T-helper 17 cell (primary cell): ENCODE results near the gene DHX40. TPM values are rescaled to one million over a fixed set of nuclear protein-coding genes. Genes with fewer than 3 reads are reported as not detected.

Source experiments
- ATAC-seq: fragments of 150-1000 bp; cut with Tn5 transposase; 2 replicates; pipeline ENCODE4 v1.10.0; 2021; ENCODE audit warnings: mild to moderate bottlenecking, moderate library complexity
- DNase-seq, 3 donors: peaks; one replicate each; pipeline versions ENCODE4 v3.0.0 to v3.0.0-alpha.2; 2020 to 2021
- H3K9me3 ChIP-seq: one replicate; pipeline ENCODE4 v1.7.0; 2013; ENCODE audit warnings: low read length, mild to moderate bottlenecking; ENCODE audit not compliant: control insufficient read depth, poor library complexity, severe bottlenecking
- H3K27ac Mint-ChIP-seq: one replicate; pipeline ENCODE4 v1.8.0; 2022; ENCODE audit warnings: mild to moderate bottlenecking, moderate library complexity, mixed read lengths
- H3K27me3 Mint-ChIP-seq: one replicate; pipeline ENCODE4 v1.8.0; 2022; ENCODE audit warnings: mixed read lengths
- H3K36me3 Mint-ChIP-seq: one replicate; pipeline ENCODE4 v1.8.0; 2022; ENCODE audit warnings: low read depth, mixed read lengths
- H3K4me1 Mint-ChIP-seq: one replicate; pipeline ENCODE4 v1.8.0; 2022; ENCODE audit warnings: mild to moderate bottlenecking, mixed read lengths
- H3K4me3 Mint-ChIP-seq: one replicate; pipeline ENCODE4 v1.8.0; 2022; ENCODE audit warnings: mild to moderate bottlenecking, moderate library complexity, mixed read lengths
- total RNA-seq, 4 donors: library from RNA in 2 of 4; stranded (reverse) in 2 of 4; gene quantifications; one replicate each; pipeline ENCODE4 v1.2.3 and lab custom pipeline; 2022 to 2026

DHX40 gene
- total RNA-seq, 2 donors from 2014 or later = 40.6 to 47.3 TPM

DNA sequence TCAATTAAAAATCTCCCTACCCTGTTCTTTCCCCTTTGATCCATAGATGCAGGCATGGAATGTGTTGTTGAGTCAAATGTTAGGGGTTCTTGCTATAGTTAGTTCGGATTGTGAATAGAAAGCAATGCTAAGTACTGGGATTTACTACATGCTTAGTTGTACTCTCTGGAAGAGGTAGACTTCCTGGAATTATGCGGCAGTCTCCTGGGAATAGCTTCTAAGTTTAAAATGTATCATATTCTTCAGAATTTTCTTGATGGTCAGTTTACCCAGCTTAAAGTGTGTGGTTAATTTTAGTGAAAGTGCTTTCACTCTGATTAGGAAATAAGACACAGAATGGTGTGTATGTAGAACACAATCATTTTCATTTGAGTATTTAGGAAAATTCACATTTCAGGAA lies 57.7 kb downstream of the DHX40 start:
- Mint-ChIP-seq H3K27ac (no peak overlapping the region), H3K27me3 (no peaks in the 10 kb centered on the region), H3K4me3 (peak overlapping the region; percentile 75), H3K36me3 (no peaks in the 10 kb centered on the region), H3K4me1 (peaks cover 41% of the 10 kb centered on the region)
- DNase-seq (no peak), ATAC-seq (no peak)
- no peaks in the 10 kb centered on the region for H3K9me3 ChIP-seq

- DNase-seq = no peak
- H3K9me3 ChIP-seq = no peaks in the 10 kb centered on the region
- Mint-ChIP-seq H3K4me3 (no peak overlapping the region), H3K4me1 (peaks cover 38% of the 10 kb centered on the region), H3K36me3 (no peaks in the 10 kb centered on the region), H3K27me3 (no peaks in the 10 kb centered on the region), H3K27ac (no peak overlapping the region)
- no peak for ATAC-seq
Measured at GRCh38 chr17:59626756-59627155, 61.3 kb downstream of the DHX40 start.

- Mint-ChIP-seq H3K27me3 (no peaks in the 10 kb centered on the region), H3K36me3 (no peaks in the 10 kb centered on the region), H3K4me3 (no peak overlapping the region), H3K4me1 (peaks cover 37% of the 10 kb centered on the region), H3K27ac (no peak overlapping the region)
- no peaks in the 10 kb centered on the region for H3K9me3 ChIP-seq
- DNase-seq = no peak
- ATAC-seq = no peak
Measured at GRCh38 chr17:59627274-59627673, 61.9 kb downstream of the DHX40 start.

- Mint-ChIP-seq H3K27ac (peak overlapping the region; percentile 21), H3K4me3 (peak overlapping the region; percentile 12), H3K4me1 (peaks cover 38% of the 10 kb centered on the region), H3K27me3 (no peaks in the 10 kb centered on the region), H3K36me3 (no peaks in the 10 kb centered on the region)
- ATAC-seq (no peak), DNase-seq (no peak)
- H3K9me3 ChIP-seq = no peaks in the 10 kb centered on the region
Measured at GRCh38 chr17:59627770-59628171, 62.4 kb downstream of the DHX40 start.

- no peak for ATAC-seq
- no peak for DNase-seq
- no peak overlapping the region for H3K4me3 Mint-ChIP-seq
- no peaks in the 10 kb centered on the region for H3K27me3 Mint-ChIP-seq
- H3K9me3 ChIP-seq = no peaks in the 10 kb centered on the region
- peaks cover 34% of the 10 kb centered on the region for H3K4me1 Mint-ChIP-seq
- H3K36me3 Mint-ChIP-seq = no peaks in the 10 kb centered on the region
- peak overlapping the region; percentile 21 for H3K27ac Mint-ChIP-seq
Measured at GRCh38 chr17:59629174-59629573, 63.8 kb downstream of the DHX40 start.

DNA sequence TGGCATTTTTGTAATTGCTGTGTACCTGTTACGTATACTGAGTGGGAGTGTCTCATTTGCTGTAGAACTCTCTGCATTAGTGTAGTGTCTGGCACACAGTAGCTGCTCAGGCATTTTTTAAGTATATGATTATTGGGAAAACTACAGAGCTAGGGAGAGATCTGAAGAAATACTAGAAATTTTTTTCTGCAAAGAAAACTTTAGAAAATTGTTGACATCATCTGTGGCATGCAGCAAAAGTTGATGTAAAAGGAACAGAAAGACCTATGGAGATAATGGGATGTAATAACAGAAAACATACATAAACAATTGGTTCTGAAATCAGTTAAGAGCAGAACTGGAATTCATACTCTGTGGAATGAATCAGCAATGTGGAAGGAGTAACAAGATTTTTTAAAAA lies 65.9 kb downstream of the DHX40 start:
- no peak overlapping the region for H3K4me3 Mint-ChIP-seq
- H3K27me3 Mint-ChIP-seq = no peaks in the 10 kb centered on the region
- H3K27ac Mint-ChIP-seq = peak overlapping the region; percentile 72
- DNase-seq (no peak), ATAC-seq (no peak)
- H3K4me1 Mint-ChIP-seq = peaks cover 33% of the 10 kb centered on the region
- H3K36me3 Mint-ChIP-seq = no peaks in the 10 kb centered on the region
- no peaks in the 10 kb centered on the region for H3K9me3 ChIP-seq

DNA sequence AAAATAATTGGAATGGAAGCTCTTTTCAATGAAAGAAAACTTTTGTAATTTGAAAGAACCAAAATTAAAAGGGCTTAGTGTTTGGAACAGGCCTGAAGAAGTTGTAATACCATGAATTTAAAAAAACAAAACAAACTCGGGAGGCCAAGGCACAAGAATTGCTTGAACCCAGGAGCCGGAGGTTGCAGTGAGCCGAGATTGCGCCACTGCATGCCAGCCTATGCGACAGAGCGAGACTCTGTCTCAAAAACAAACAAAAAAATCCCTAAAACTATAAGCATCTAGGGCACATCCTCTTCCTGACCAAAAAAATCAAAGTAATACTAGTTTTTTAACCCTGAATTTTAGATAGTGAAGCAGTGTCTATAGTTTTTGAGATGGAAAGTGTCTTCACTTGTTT lies 67.0 kb downstream of the DHX40 start:
- no peaks in the 10 kb centered on the region for H3K36me3 Mint-ChIP-seq
- H3K4me1 Mint-ChIP-seq = peaks cover 32% of the 10 kb centered on the region

DNA sequence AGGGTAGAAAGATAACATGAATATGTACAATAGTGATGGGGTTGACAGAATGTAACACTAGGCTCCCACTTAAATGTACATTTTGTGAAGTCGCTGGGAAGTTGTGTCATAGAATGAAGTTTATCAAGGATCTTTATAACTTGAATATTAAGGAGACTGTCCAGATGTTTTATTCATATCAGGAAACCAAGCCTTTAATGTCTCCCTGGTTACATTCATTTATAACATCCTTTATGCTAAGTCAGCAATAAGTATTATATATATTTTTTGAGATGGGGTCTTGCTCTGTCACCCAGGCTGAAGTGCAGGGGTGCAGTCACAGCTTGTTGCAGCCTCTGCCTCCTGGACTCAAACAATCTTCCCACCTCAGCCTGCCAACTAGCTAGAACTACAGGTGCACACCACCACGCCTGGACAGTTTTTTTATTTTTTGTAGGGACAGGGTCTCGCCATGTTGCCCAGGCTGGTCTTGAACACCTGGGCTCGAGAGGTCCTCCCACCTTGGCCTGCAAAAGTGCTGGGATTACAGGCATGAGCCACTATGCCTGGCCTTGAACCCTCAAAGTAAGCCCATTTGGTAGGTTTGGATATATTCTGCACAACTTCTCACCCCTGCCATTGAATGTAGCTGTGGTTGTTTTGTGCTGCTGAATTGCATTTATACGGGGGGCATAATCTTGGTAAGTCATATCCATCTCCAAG lies 68.4 kb downstream of the DHX40 start:
- DNase-seq = no peak
- no peaks in the 10 kb centered on the region for H3K36me3 Mint-ChIP-seq
- peak overlapping the region; percentile 21 for H3K4me3 Mint-ChIP-seq
- H3K27ac Mint-ChIP-seq = no peak overlapping the region
- no peak for ATAC-seq
- peaks cover 28% of the 10 kb centered on the region for H3K4me1 Mint-ChIP-seq
- no peaks in the 10 kb centered on the region for H3K27me3 Mint-ChIP-seq
- H3K9me3 ChIP-seq = no peaks in the 10 kb centered on the region

More for the DNA sequence above, 67.0 kb downstream of the DHX40 start:
- Mint-ChIP-seq H3K27ac (no peak overlapping the region), H3K4me3 (no peak overlapping the region), H3K27me3 (no peaks in the 10 kb centered on the region)
- H3K9me3 ChIP-seq = no peaks in the 10 kb centered on the region
- DNase-seq (no peak), ATAC-seq (no peak)

- Mint-ChIP-seq H3K27ac (peak overlapping the region; percentile 54), H3K27me3 (no peaks in the 10 kb centered on the region), H3K4me1 (peaks cover 29% of the 10 kb centered on the region), H3K36me3 (no peaks in the 10 kb centered on the region), H3K4me3 (peak overlapping the region; percentile 57)
- no peaks in the 10 kb centered on the region for H3K9me3 ChIP-seq
- ATAC-seq (peak; percentile 32), DNase-seq (no peak)
Measured at GRCh38 chr17:59634632-59635541, 69.5 kb downstream of the DHX40 start.

GRCh38 chr17:59637611-59638310 lies 72.4 kb downstream of the DHX40 start:
- no peaks in the 10 kb centered on the region for H3K36me3 Mint-ChIP-seq
- no peaks in the 10 kb centered on the region for H3K9me3 ChIP-seq
- H3K27ac Mint-ChIP-seq = no peak overlapping the region
- H3K4me3 Mint-ChIP-seq = no peak overlapping the region
- no peak for DNase-seq
- peaks cover 32% of the 10 kb centered on the region for H3K4me1 Mint-ChIP-seq
- no peaks in the 10 kb centered on the region for H3K27me3 Mint-ChIP-seq
- no peak for ATAC-seq

GRCh38 chr17:59638553-59638952 lies 73.1 kb downstream of the DHX40 start:
- DNase-seq = no peak
- peaks cover 36% of the 10 kb centered on the region for H3K4me1 Mint-ChIP-seq
- no peak for ATAC-seq
- no peak overlapping the region for H3K4me3 Mint-ChIP-seq
- H3K27ac Mint-ChIP-seq = no peak overlapping the region
- H3K27me3 Mint-ChIP-seq = no peaks in the 10 kb centered on the region
- no peaks in the 10 kb centered on the region for H3K36me3 Mint-ChIP-seq
- no peaks in the 10 kb centered on the region for H3K9me3 ChIP-seq

- H3K9me3 ChIP-seq = no peaks in the 10 kb centered on the region
- Mint-ChIP-seq H3K27me3 (no peaks in the 10 kb centered on the region), H3K4me3 (peak overlapping the region; percentile 71), H3K4me1 (peaks cover 37% of the 10 kb centered on the region), H3K27ac (peak overlapping the region; percentile 84), H3K36me3 (peaks cover 4% of the 10 kb centered on the region)
- DNase-seq (no peak), ATAC-seq (peak; percentile 87)
Measured at GRCh38 chr17:59641799-59642484, 76.5 kb downstream of the DHX40 start.

DNA sequence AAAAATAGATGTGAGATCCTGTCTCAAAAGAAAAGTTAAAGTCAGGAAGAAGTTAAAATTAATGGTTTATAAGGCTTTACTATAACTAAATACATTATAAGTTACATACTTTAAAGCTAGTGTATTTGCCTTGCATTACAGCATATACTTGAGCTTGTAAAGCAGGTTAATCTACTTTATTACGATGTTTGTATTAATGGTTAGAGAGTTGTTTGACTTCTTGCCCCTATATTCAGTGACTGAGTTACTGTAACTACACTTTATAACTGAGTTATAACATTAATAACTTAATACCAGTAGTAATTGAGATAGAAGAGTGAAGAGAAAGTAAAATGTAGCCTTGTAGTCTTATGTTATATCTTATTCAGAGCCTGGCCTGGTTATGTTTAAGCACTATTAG lies 77.2 kb downstream of the DHX40 start:
- Mint-ChIP-seq H3K27ac (peak overlapping the region; percentile 84), H3K4me3 (peak overlapping the region; percentile 71), H3K36me3 (peaks cover 4% of the 10 kb centered on the region), H3K27me3 (no peaks in the 10 kb centered on the region), H3K4me1 (peaks cover 37% of the 10 kb centered on the region)
- no peaks in the 10 kb centered on the region for H3K9me3 ChIP-seq
- no peak for ATAC-seq
- no peak for DNase-seq
